ENCODE results near the gene MEN1. TPM values are rescaled to one million over a fixed set of nuclear protein-coding genes. Genes with fewer than 3 reads are reported as not detected.

MEN1 gene
- total and polyA plus RNA-seq, 2 experiments from 2014 or later = 13.2 to 24.6 TPM

DNA sequence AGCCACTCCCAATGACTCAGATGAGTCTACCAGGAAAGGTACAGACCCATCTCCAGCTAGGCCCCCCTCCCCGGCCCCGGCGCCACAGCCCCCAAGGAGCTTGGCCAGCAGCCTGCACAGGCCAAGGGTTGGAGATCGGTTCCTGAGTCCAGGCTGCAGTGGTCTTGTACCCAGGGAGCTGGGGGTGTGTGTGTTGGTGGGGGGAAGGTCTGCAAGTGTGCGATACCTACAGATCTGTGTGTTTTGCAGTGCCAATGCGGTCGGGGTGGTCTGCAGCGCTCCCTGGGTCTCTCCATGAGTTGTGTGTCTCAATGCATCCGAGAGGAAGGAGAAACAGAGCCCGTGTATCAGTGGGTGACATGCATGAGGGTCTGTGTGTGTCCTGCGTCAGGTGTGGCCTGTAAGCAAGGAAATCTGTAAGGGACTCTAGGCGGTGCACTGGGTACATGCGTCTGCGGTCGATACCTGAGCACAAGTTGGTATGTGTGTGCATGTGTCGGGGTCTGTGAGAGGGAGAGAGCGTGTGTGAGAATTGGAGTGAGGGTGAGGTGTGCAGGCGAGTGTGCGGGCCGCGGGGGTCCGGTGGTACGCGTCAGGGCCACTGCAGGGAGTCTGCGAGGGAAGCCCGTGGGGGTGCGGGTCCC lies 33.5 kb upstream of the MEN1 start:
- H3K9ac ChIP-seq = no peak overlapping the region
- DNase-seq = no peak
- no peaks in the 10 kb centered on the region for H3K4me1 ChIP-seq (ENCODE audit: insufficient read depth)
- H3K27me3 ChIP-seq (replicated peaks; ENCODE audit: insufficient read depth) = no peaks in the 10 kb centered on the region
- peaks cover 13% of the 10 kb centered on the region for H3F3A ChIP-seq (ENCODE audit: insufficient read depth)
- TF ChIP-seq EZH2 (IDR thresholded peaks at IDR 0.05; ENCODE audit: insufficient read depth, poor library complexity, severe bottlenecking) (no peak), EZH2phosphoT487 (IDR thresholded peaks at IDR 0.05; ENCODE audit: insufficient read depth, low read depth) (no peak)
- no peak overlapping the region for H3K4me2 ChIP-seq (ENCODE audit: unreplicated experiment)
- H3K4me3 ChIP-seq = no peak overlapping the region
- no peaks in the 10 kb centered on the region for H3K79me2 ChIP-seq (ENCODE audit: insufficient read depth)
- no peaks in the 10 kb centered on the region for H3K9me2 ChIP-seq (ENCODE audit: insufficient read depth)
- no peaks in the 10 kb centered on the region for H4K20me1 ChIP-seq (ENCODE audit: insufficient read depth)
- H3K36me3 ChIP-seq (ENCODE audit: low read depth) = no peaks in the 10 kb centered on the region
- H3K27ac ChIP-seq = no peak overlapping the region
- no peaks in the 10 kb centered on the region for H3K9me3 ChIP-seq (ENCODE audit: low read depth)
- 69 to 79% methylated on average over 22 to 27 of the region's 27 CpGs for WGBS, 2 experiments (ENCODE audit: low coverage in 1 of 2, low lambda C conversion rate in 2 of 2, missing lambda C conversion rate in 2 of 2)
- in situ Hi-C loops (cut with MboI) = no loop called here
- no peak overlapping the region for H2AFZ ChIP-seq

DNA sequence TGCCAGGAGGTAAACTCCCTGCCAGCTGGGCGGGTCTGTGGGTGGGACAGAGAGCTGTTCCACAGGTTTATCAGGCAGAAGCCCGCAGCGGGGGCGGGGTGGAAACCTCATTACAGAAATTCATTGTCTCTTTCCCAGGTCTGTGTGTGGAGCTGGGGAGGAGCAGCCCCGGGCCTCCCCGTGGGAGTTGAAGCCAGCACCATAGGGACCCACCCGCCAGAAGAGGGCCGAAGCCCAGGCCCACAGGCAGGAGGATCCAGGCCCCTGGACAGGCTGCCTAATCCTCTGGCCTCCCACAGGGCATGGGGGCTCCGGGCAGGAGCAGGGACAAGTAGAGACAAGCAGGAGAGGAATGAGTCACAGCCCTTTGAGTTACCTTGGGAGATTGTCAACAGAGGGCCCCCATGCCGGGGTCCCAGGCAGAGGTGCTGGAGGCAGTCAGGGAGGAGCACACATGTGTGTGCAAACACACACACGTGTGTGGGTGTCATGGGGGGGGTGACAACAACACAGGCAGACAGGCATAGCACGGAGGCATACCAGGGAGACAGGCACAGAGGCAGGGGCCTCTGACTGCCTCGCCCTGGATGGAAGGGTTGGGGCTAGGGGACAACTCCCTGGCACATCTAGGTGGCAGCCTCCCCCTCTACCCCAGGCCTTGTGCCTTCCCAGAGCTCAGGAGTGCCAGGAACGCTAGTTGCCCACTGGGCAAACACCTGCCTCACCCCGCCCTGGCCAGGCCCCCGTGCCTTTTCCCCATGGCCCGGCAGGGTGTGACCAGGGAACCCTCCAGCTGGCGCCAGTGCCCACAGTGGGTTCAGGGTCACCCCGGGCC lies 32.7 kb upstream of the MEN1 start:
- Histone ChIP-seq H3K79me2 (ENCODE audit: insufficient read depth) (no peaks in the 10 kb centered on the region), H2AFZ (no peak overlapping the region), H3F3A (ENCODE audit: insufficient read depth) (peaks cover 7% of the 10 kb centered on the region), H3K4me3 (no peak overlapping the region), H3K36me3 (ENCODE audit: low read depth) (no peaks in the 10 kb centered on the region), H3K4me2 (ENCODE audit: unreplicated experiment) (no peak overlapping the region), H4K20me1 (ENCODE audit: insufficient read depth) (no peaks in the 10 kb centered on the region), H3K27me3 (replicated peaks; ENCODE audit: insufficient read depth) (no peaks in the 10 kb centered on the region), H3K27ac (no peak overlapping the region), H3K4me1 (ENCODE audit: insufficient read depth) (no peaks in the 10 kb centered on the region), H3K9me3 (ENCODE audit: low read depth) (no peaks in the 10 kb centered on the region), H3K9ac (no peak overlapping the region), H3K9me2 (ENCODE audit: insufficient read depth) (no peaks in the 10 kb centered on the region)
- in situ Hi-C loops (cut with MboI) = no loop called here
- no peak for DNase-seq
- 75 to 85% methylated on average over 19 of the region's 19 CpGs for WGBS, 2 experiments (ENCODE audit: low coverage in 1 of 2, low lambda C conversion rate in 2 of 2, missing lambda C conversion rate in 2 of 2)
- TF ChIP-seq EZH2phosphoT487 (IDR thresholded peaks at IDR 0.05; ENCODE audit: insufficient read depth, low read depth) (no peak), EZH2 (IDR thresholded peaks at IDR 0.05; ENCODE audit: insufficient read depth, poor library complexity, severe bottlenecking) (no peak)

DNA sequence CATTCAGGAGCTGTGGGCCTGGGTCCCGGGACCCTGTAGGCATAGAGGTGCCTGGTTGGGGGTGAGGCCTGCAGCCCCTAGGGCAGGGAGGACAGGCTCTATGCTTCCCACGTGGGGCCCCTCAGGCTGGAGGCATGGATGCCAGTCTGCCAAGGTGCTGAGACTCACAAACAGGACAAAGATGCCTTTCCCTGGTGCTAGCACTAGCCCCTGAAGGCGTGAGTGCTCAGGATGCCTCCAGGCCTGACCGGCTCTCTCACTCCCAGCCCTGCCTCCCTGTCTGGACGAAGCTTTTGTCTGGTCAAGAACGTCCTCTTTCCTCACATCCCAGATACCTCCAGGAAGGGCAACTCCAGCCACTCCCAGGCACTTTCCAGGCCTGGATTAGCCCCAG lies 32.0 kb upstream of the MEN1 start:
- H3K9me2 ChIP-seq (ENCODE audit: insufficient read depth) = no peaks in the 10 kb centered on the region
- in situ Hi-C loops (cut with MboI) = no loop called here
- no peak overlapping the region for H3K4me2 ChIP-seq (ENCODE audit: unreplicated experiment)

DNA sequence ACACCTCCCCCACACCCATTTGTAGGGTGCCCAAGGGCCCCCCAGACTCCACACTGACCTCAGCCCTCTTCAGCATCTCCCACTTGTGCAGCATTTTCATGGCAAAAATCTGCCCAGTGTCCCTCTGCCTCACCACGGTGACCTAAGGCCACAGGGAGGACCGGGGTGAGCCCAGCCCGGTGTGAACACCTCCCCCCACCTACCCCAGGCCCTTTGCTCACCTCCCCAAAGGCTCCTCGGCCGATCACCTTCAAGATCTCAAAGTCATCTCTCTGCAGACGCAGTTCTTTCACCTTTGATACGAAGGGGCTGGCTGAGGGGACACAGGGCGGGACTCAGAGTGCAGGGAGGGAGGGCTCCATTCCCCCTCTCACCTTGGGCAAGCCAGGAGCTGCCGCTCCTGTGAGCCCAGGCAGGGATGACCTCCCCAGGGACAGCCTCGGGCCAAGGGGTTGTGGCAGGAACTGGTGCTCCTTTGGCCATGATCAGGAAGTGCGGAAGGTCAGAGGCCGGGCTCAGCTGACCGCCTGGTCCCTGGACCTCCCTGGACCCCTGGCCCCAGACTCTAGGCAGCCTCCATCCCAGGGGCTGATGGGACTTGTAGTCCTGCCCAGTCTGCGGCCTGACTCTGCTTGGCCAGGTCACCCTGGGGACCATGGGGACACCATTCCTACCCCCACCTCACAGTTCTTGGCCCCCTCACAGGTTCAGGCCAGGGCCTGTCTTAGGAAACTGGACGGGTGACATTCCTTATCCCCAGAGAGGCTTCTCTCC lies 31.4 kb upstream of the MEN1 start:
- 80 to 87% methylated on average over 15 of the region's 15 CpGs for whole genome bisulfite sequencing, 2 experiments (ENCODE audit: low coverage in 1 of 2, low lambda C conversion rate in 2 of 2, missing lambda C conversion rate in 2 of 2)

More for the DNA sequence above, 32.0 kb upstream of the MEN1 start:
- Histone ChIP-seq H3K27ac (no peak overlapping the region), H3K9ac (no peak overlapping the region), H3F3A (ENCODE audit: insufficient read depth) (peaks cover 7% of the 10 kb centered on the region; the same call in 1 of the 2 replicates), H3K36me3 (ENCODE audit: low read depth) (no peaks in the 10 kb centered on the region), H2AFZ (no peak overlapping the region), H3K4me1 (ENCODE audit: insufficient read depth) (no peaks in the 10 kb centered on the region), H4K20me1 (ENCODE audit: insufficient read depth) (no peaks in the 10 kb centered on the region), H3K4me3 (no peak overlapping the region), H3K9me3 (ENCODE audit: low read depth) (no peaks in the 10 kb centered on the region), H3K27me3 (replicated peaks; ENCODE audit: insufficient read depth) (no peaks in the 10 kb centered on the region), H3K79me2 (ENCODE audit: insufficient read depth) (no peaks in the 10 kb centered on the region)
- no peak for DNase-seq
- WGBS, 2 experiments (ENCODE audit: low coverage in 1 of 2, low lambda C conversion rate in 2 of 2, missing lambda C conversion rate in 2 of 2) = 70 to 73% methylated on average over 6 of the region's 6 CpGs
- TF ChIP-seq EZH2 (IDR thresholded peaks at IDR 0.05; ENCODE audit: insufficient read depth, poor library complexity, severe bottlenecking) = no peak
- no peak for TF ChIP-seq EZH2phosphoT487 (IDR thresholded peaks at IDR 0.05; ENCODE audit: insufficient read depth, low read depth)

More for the DNA sequence above, 31.4 kb upstream of the MEN1 start:
- Histone ChIP-seq H3K27ac (no peak overlapping the region), H3K79me2 (ENCODE audit: insufficient read depth) (no peaks in the 10 kb centered on the region), H3K9me2 (ENCODE audit: insufficient read depth) (no peaks in the 10 kb centered on the region), H3K27me3 (replicated peaks; ENCODE audit: insufficient read depth) (no peaks in the 10 kb centered on the region), H3K9me3 (ENCODE audit: low read depth) (no peaks in the 10 kb centered on the region), H2AFZ (no peak overlapping the region), H3K4me1 (ENCODE audit: insufficient read depth) (no peaks in the 10 kb centered on the region), H3K4me2 (ENCODE audit: unreplicated experiment) (no peak overlapping the region), H3K9ac (no peak overlapping the region), H3K4me3 (no peak overlapping the region), H4K20me1 (ENCODE audit: insufficient read depth) (no peaks in the 10 kb centered on the region), H3K36me3 (ENCODE audit: low read depth) (no peaks in the 10 kb centered on the region), H3F3A (ENCODE audit: insufficient read depth) (peaks cover 7% of the 10 kb centered on the region; the same call in 1 of the 2 replicates)
- DNase-seq = no peak
- in situ Hi-C loops (cut with MboI) = no loop called here
- TF ChIP-seq EZH2 (IDR thresholded peaks at IDR 0.05; ENCODE audit: insufficient read depth, poor library complexity, severe bottlenecking) (no peak), EZH2phosphoT487 (IDR thresholded peaks at IDR 0.05; ENCODE audit: insufficient read depth, low read depth) (no peak)
